CD4-positive, alpha-beta T cell (primary cell): Measurements from ENCODE around the gene MUL1. TPM values are rescaled to one million over a fixed set of nuclear protein-coding genes. Genes with fewer than 3 reads are reported as not detected.

Experiments
- ATAC-seq: fragments of 200-7000 bp; cut with Tn5 transposase; one replicate; pipeline ENCODE4 v1.10.0; 2022; ENCODE audit warnings: mild to moderate bottlenecking; ENCODE audit not compliant: poor library complexity
- CTCF ChIA-PET: fragments of 350-600 bp; sonication (Branson Sonifier 250); formaldehyde crosslinking; loops from one replicate; lab custom pipeline; 2021; ENCODE audit warnings: antibody characterized with exemption, inconsistent platforms; lab: Charles Lee
- POLR2A ChIA-PET: fragments of 350-600 bp; sonication (Branson Sonifier 250); formaldehyde crosslinking; loops from one replicate; lab custom pipeline; 2021; ENCODE audit warnings: antibody characterized with exemption, inconsistent platforms; lab: Charles Lee
- DNase-seq, 14 experiments: peaks; one replicate each; pipeline ENCODE4 v3.0.0-alpha.2; 2013 to 2020; ENCODE audit warnings: mixed read lengths in 2 of 14
- H3K27ac ChIP-seq, 2 donors: one replicate each; pipeline versions ENCODE4 v1.5.1 to v1.7.0; 2013; ENCODE audit warnings: low read length in 2 of 2, low read depth in 1 of 2, mild to moderate bottlenecking in 1 of 2
- H3K27me3 ChIP-seq, 2 experiments: 1 replicate in 1 of 2; 2 replicates in 1 of 2; pipeline versions ENCODE4 v1.6.1 to v1.7.0; 2013; ENCODE audit warnings: low read length in 2 of 2, control low read depth in 1 of 2, mild to moderate bottlenecking in 1 of 2, moderate library complexity in 1 of 2; ENCODE audit not compliant: insufficient read depth in 2 of 2, control insufficient read depth in 1 of 2
- H3K36me3 ChIP-seq: one replicate; pipeline ENCODE4 v1.6.1; 2013; ENCODE audit warnings: low read length, control low read depth; ENCODE audit not compliant: insufficient read depth
- H3K4me1 ChIP-seq: one replicate; pipeline ENCODE4 v1.6.1; 2013; ENCODE audit warnings: low read length, control low read depth; ENCODE audit not compliant: insufficient read depth
- H3K4me3 ChIP-seq: one replicate; pipeline ENCODE4 v1.5.1; 2013; ENCODE audit warnings: mild to moderate bottlenecking, low read length, moderate library complexity
- H3K9me3 ChIP-seq, 2 experiments: 1 replicate in 1 of 2; 2 replicates in 1 of 2; pipeline versions ENCODE4 v1.6.1 to v1.7.0; 2013; ENCODE audit warnings: low read length in 2 of 2, mild to moderate bottlenecking in 2 of 2, control low read depth in 1 of 2, moderate library complexity in 1 of 2; ENCODE audit not compliant: control insufficient read depth in 1 of 2, insufficient read depth in 1 of 2
- H3K27ac Mint-ChIP-seq: one replicate; pipeline ENCODE4 v1.8.0; 2020; ENCODE audit warnings: mixed read lengths
- H3K27me3 Mint-ChIP-seq: one replicate; pipeline ENCODE4 v1.8.0; 2021; ENCODE audit warnings: mixed read lengths
- H3K36me3 Mint-ChIP-seq: one replicate; pipeline ENCODE4 v1.8.0; 2021; ENCODE audit warnings: low read depth, mixed read lengths
- H3K4me1 Mint-ChIP-seq: one replicate; pipeline ENCODE4 v1.8.0; 2021; ENCODE audit warnings: low read depth, mixed read lengths
- H3K4me3 Mint-ChIP-seq: one replicate; pipeline ENCODE4 v1.8.0; 2020; ENCODE audit warnings: mild to moderate bottlenecking, mixed read lengths
- H3K9me3 Mint-ChIP-seq: one replicate; pipeline ENCODE4 v1.8.0; 2020; ENCODE audit warnings: mixed read lengths
- intact Hi-C, 2 experiments: fragments of 100-400 bp; cut with DNase I in 1 of 2; cut with micrococcal nuclease in 1 of 2; formaldehyde crosslinking; loops; one replicate each; pipeline versions ENCODE4 v1.15.1 to v1.9.0; 2023 to 2025; cut with DNase I, micrococcal nuclease
- polyA plus RNA-seq, 2 donors: library from polyadenylated mRNA; unstranded; fragments of 120-200 nt; gene quantifications; one replicate each; pipeline ENCODE4 v1.2.1, GENCODE V29; 2013
- total RNA-seq, 174 experiments: library from RNA in 2 of 174; stranded (reverse) in 2 of 174; gene quantifications; one replicate each; pipeline ENCODE4 v1.2.3 and lab custom pipeline; 2021 to 2026
- TF ChIP-seq, protein P1 (sequence below): fragments of 200-600 bp; IDR thresholded peaks from one replicate; pipeline ENCODE4 v1.8.0; 2022; ENCODE audit warnings: antibody characterized with exemption, mild to moderate bottlenecking

MUL1 gene, protein sequence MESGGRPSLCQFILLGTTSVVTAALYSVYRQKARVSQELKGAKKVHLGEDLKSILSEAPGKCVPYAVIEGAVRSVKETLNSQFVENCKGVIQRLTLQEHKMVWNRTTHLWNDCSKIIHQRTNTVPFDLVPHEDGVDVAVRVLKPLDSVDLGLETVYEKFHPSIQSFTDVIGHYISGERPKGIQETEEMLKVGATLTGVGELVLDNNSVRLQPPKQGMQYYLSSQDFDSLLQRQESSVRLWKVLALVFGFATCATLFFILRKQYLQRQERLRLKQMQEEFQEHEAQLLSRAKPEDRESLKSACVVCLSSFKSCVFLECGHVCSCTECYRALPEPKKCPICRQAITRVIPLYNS
- total RNA-seq = 10 to 100 TPM; 17.2 to 17.6 TPM
- polyA plus RNA-seq (2013, experiment 1 of 2) = 12.1 TPM
- 12.5 TPM for polyA plus RNA-seq (2013, experiment 2 of 2)
- 15.4 to 46.8 (median 27.0) reads per million in 172 experiments for total RNA-seq (lab: John Stamatoyannopoulos, UW)

GRCh38 chr1:20507564-20508410, at the start of gene MUL1:
MUL1 (minus strand) TSS chr1:20508151; CDS start chr1:20508024, 127 bp downstream.
- CTCF ChIA-PET = no interaction called here
- TF ChIP-seq, protein P1, sequence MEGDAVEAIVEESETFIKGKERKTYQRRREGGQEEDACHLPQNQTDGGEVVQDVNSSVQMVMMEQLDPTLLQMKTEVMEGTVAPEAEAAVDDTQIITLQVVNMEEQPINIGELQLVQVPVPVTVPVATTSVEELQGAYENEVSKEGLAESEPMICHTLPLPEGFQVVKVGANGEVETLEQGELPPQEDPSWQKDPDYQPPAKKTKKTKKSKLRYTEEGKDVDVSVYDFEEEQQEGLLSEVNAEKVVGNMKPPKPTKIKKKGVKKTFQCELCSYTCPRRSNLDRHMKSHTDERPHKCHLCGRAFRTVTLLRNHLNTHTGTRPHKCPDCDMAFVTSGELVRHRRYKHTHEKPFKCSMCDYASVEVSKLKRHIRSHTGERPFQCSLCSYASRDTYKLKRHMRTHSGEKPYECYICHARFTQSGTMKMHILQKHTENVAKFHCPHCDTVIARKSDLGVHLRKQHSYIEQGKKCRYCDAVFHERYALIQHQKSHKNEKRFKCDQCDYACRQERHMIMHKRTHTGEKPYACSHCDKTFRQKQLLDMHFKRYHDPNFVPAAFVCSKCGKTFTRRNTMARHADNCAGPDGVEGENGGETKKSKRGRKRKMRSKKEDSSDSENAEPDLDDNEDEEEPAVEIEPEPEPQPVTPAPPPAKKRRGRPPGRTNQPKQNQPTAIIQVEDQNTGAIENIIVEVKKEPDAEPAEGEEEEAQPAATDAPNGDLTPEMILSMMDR = no peak
- H3K27ac ChIP-seq = peak within 1 kb of the TSS; percentile 93 to 98
- no peaks in the 10 kb centered on the region for H3K9me3 ChIP-seq
- peak within 1 kb of the TSS; percentile 83 for H3K27ac Mint-ChIP-seq
- ATAC-seq (peak; percentile 85), DNase-seq (peak; percentile 85 to 95 (median 91))
- peaks cover 16% of the 10 kb centered on the region for H3K36me3 ChIP-seq
- H3K4me1 Mint-ChIP-seq = peaks cover 30% of the 10 kb centered on the region
- peak within 1 kb of the TSS; percentile 100 for H3K4me3 ChIP-seq
- H3K36me3 Mint-ChIP-seq = peaks cover 30% of the 10 kb centered on the region
- H3K4me1 ChIP-seq = peaks cover 25% of the 10 kb centered on the region
- peak within 1 kb of the TSS; percentile 86 for H3K4me3 Mint-ChIP-seq
- no peaks in the 10 kb centered on the region for H3K27me3 ChIP-seq
- peaks cover 11% of the 10 kb centered on the region for H3K27me3 Mint-ChIP-seq
- no peaks in the 10 kb centered on the region for H3K9me3 Mint-ChIP-seq
- POLR2A ChIA-PET = interaction anchor here (0.6 to 1.3 kb wide), 6 partner anchors 14 to 154 kb away, joined by 3 to 10 read pairs (median 4); partner anchors contain the start of genes CAMK2N1, DDOST and PINK1
- intact Hi-C loops = loop anchor here in 1 of 2 experiments (2.0 to 5.0 kb wide), 4 partner anchors 279 to 1300 kb away; partner anchors contain the start of genes EIF4G3, EMC1, HP1BP3 and MRTO4

GRCh38 chr1:20555758-20556120, 47.8 kb upstream of the MUL1 start:
- ChIA-PET POLR2A (no interaction called here), CTCF (no interaction called here)
- Histone ChIP-seq H3K9me3 (peaks cover 0 to 15% of the 10 kb centered on the region in 2 experiments), H3K27ac (no peak overlapping the region), H3K4me1 (no peaks in the 10 kb centered on the region), H3K36me3 (no peaks in the 10 kb centered on the region), H3K4me3 (no peak overlapping the region), H3K27me3 (peaks cover 28 to 52% of the 10 kb centered on the region in 2 experiments)
- no peak for ATAC-seq
- Mint-ChIP-seq H3K27me3 (peaks cover 33% of the 10 kb centered on the region), H3K4me1 (no peaks in the 10 kb centered on the region), H3K36me3 (no peaks in the 10 kb centered on the region), H3K27ac (no peak overlapping the region), H3K9me3 (no peaks in the 10 kb centered on the region), H3K4me3 (no peak overlapping the region)
- no peak for DNase-seq
- TF ChIP-seq, protein P1 = no peak
- intact Hi-C loops = no loop called here

DNA sequence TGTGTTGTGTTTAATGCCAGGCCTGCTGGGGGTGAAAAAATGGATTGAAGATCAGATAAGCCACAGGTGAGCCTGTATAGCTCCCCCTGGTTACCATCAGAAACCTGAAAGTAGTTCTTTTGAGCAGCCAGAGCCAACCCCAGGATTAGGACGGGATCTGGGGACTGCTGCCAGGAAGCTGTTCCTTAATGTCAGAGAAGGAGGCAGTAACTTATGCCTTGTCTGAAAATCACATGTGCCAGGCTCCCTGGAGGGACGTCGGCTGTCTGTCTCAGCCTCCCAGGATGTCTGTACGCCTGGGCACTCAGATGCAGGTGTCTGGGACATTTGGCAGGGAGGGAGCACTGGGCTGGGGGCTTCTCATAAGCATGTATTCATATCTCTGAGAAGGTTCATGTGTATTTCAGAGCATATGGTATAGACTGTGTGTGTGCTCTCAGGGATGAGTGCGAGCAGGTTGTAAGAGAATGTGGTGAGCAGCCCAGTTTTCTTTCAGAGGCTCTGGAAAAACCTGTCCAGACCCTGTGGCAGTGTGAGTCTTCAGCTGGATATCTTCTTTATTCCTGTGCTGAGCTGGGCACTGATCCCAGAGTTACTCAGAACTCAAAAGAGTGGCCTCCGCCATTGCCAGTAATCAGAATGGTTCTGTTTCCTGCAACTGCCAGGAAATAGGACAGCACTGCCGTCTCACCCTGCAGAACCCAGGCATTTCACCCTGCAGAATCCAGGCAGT, 47.2 kb upstream of the MUL1 start:
- Histone ChIP-seq H3K27ac (no peak overlapping the region), H3K9me3 (peaks cover 0 to 15% of the 10 kb centered on the region in 2 experiments), H3K27me3 (peaks cover 29 to 54% of the 10 kb centered on the region in 2 experiments), H3K4me3 (no peak overlapping the region), H3K4me1 (no peaks in the 10 kb centered on the region), H3K36me3 (no peaks in the 10 kb centered on the region)
- TF ChIP-seq, protein P1 = no peak
- H3K4me3 Mint-ChIP-seq = no peak overlapping the region
- H3K27me3 Mint-ChIP-seq = peaks cover 30% of the 10 kb centered on the region
- H3K27ac Mint-ChIP-seq = no peak overlapping the region
- no peaks in the 10 kb centered on the region for H3K4me1 Mint-ChIP-seq
- no peaks in the 10 kb centered on the region for H3K36me3 Mint-ChIP-seq
- ChIA-PET CTCF (no interaction called here), POLR2A (no interaction called here)
- ATAC-seq (no peak), DNase-seq (no peak)
- intact Hi-C loops = no loop called here
- H3K9me3 Mint-ChIP-seq = no peaks in the 10 kb centered on the region
